Thoracic aorta (tissue), 2 donors: ENCODE results near the gene DISC1. TPM values are rescaled to one million over a fixed set of nuclear protein-coding genes. Genes with fewer than 3 reads are reported as not detected.
A peak's percentile ranks its signal among the peaks of the same experiment; 100 is the strongest.

Source experiments
- ATAC-seq: fragments of 150-250 bp; one replicate; pipeline ENCODE4 v1.8.0; 2017; ENCODE audit warnings: low read depth; ENCODE audit not compliant: insufficient number of reproducible peaks, low FRiP score
- DNase-seq: peaks from one replicate; pipeline ENCODE4 v3.0.0-alpha.2; 2020; ENCODE audit warnings: low spot score
- H3K27ac ChIP-seq, 2 donors: fragments of 200-600 bp; sonication (generic); 1 replicate in 1 of 2; 2 replicates in 1 of 2; pipeline ENCODE4 v1.5.1; 2016; ENCODE audit warnings: mild to moderate bottlenecking in 2 of 2, moderate library complexity in 2 of 2
- H3K27me3 ChIP-seq: fragments of 200-600 bp; sonication (generic); replicated peaks from 2 replicates; pipeline ENCODE4 v1.6.0; 2016; ENCODE audit warnings: mild to moderate bottlenecking; ENCODE audit not compliant: insufficient read depth
- H3K36me3 ChIP-seq: fragments of 200-600 bp; sonication (generic); one replicate; pipeline ENCODE4 v1.5.1; 2016
- H3K4me1 ChIP-seq, 2 donors: fragments of 200-600 bp; sonication (generic); 1 replicate in 1 of 2; 2 replicates in 1 of 2; pipeline versions ENCODE4 v1.5.1 to v1.6.0; 2016; ENCODE audit warnings: low read depth in 2 of 2, mild to moderate bottlenecking in 1 of 2; ENCODE audit not compliant: control insufficient read depth in 1 of 2
- H3K4me3 ChIP-seq: fragments of 200-600 bp; sonication (generic); 2 replicates; pipeline ENCODE4 v1.5.1; 2016; ENCODE audit warnings: mild to moderate bottlenecking
- H3K9me3 ChIP-seq: fragments of 200-600 bp; sonication (generic); 2 replicates; pipeline ENCODE4 v1.5.1; 2016
- total RNA-seq, 2 donors: library from RNA; depleted of rRNA; stranded (reverse); fragments of >200 nt; gene quantifications; one replicate each; pipeline versions ENCODE4 v1.1.0 to v1.2.3, GENCODE V29; 2016
- TF ChIP-seq, protein P1 (sequence below): fragments of 200-600 bp; sonication (generic); IDR thresholded peaks from one replicate; pipeline ENCODE4 v1.5.1; 2019; ENCODE audit warnings: antibody characterized with exemption

The DISC1 gene
- total RNA-seq, 2 donors from 2014 or later: 13.1 to 26.9 TPM

DNA sequence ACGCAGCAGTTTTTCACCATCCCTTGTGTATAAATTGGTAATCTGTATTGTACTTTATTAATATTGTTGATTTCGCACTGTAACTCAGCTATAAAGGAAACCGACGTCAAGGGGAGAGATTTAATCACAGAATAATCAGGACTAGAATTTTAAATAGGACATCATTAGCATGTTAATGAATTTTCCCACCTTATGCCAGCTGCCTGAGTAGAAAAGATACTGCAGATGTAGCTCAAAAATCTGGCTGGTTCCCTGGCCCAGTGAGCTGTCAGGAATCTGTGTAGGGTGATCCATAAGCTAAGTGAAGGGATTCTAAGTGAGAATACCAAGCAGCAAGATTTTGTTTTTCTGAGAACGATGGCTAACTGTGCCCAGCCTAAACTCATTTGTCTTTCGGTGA lies 195.5 kb downstream of the DISC1 start:
- ATAC-seq (no peak), DNase-seq (no peak)
- no peak overlapping the region for H3K4me3 ChIP-seq
- no peaks in the 10 kb centered on the region for H3K27me3 ChIP-seq
- TF ChIP-seq, protein P1, sequence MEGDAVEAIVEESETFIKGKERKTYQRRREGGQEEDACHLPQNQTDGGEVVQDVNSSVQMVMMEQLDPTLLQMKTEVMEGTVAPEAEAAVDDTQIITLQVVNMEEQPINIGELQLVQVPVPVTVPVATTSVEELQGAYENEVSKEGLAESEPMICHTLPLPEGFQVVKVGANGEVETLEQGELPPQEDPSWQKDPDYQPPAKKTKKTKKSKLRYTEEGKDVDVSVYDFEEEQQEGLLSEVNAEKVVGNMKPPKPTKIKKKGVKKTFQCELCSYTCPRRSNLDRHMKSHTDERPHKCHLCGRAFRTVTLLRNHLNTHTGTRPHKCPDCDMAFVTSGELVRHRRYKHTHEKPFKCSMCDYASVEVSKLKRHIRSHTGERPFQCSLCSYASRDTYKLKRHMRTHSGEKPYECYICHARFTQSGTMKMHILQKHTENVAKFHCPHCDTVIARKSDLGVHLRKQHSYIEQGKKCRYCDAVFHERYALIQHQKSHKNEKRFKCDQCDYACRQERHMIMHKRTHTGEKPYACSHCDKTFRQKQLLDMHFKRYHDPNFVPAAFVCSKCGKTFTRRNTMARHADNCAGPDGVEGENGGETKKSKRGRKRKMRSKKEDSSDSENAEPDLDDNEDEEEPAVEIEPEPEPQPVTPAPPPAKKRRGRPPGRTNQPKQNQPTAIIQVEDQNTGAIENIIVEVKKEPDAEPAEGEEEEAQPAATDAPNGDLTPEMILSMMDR: no peak
- no peak overlapping the region for H3K27ac ChIP-seq
- no peaks in the 10 kb centered on the region for H3K4me1 ChIP-seq
- H3K36me3 ChIP-seq: no peaks in the 10 kb centered on the region
- no peaks in the 10 kb centered on the region for H3K9me3 ChIP-seq

DNA sequence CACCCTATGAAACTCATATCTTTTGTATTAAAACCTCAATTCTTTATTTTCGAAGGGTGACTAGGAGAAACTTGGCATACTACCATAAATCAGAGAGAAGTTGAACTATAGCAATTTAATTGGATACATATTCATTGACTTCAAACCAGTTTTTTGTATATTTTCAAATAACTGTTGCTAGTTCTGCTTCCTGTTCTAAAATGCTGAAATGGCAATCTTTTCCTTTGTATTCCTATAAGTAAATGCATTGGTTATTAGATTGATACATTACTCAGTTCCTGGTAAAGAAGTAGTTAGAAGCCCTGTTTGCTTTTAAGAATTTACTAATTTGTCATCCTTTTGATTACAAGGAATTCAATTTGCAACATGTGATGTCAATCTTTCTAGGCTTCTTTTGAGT lies 200.0 kb downstream of the DISC1 start:
- H3K4me1 ChIP-seq: peaks cover 10 to 15% of the 10 kb centered on the region in 2 donors
- no peak for ATAC-seq
- H3K4me3 ChIP-seq: no peak overlapping the region
- TF ChIP-seq, protein P1: no peak
- no peaks in the 10 kb centered on the region for H3K27me3 ChIP-seq
- no peaks in the 10 kb centered on the region for H3K9me3 ChIP-seq
- no peak for DNase-seq
- H3K27ac ChIP-seq: no peak overlapping the region
- H3K36me3 ChIP-seq: no peaks in the 10 kb centered on the region

DNA sequence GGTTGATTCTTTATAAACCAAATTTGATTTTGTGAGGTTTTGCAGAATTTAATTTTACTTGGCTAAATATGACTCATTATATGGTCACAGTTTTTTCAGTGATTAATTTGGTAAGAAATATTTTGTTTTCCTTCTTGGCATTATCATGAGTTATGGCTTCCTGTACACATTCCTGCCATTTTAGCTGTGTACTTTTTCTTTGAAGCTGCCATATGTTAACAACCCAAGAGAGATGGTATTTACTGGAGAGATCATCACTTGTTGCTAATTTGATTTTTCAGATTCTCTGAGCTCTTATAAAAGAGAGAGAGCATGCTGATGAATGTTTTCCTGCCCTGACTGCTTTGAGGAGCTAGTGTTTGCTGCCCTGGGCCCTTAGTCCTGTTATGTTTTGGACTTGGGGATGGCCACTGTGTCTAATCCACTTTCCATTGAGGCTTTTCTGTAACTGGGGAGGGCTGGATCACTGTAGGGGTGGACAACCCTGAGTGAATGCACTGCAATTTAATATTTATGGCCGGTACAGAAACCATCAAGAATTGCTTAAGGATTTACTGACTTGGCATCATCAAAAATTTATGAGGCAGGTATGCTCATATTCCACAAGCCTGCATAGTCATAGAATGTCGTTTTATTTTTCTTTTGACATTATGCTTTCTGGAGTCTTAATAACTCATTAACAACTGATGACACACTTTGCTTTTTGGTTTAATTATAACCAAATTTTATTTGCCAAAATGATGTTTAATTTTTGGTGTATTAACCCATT lies 200.9 kb downstream of the DISC1 start:
- Histone ChIP-seq H3K9me3 (no peaks in the 10 kb centered on the region), H3K27ac (peak overlapping the region in 1 of 2 donors; percentile 7), H3K4me1 (peaks cover 10 to 15% of the 10 kb centered on the region in 2 donors), H3K36me3 (no peaks in the 10 kb centered on the region), H3K4me3 (no peak overlapping the region), H3K27me3 (no peaks in the 10 kb centered on the region)
- TF ChIP-seq, protein P1: no peak
- ATAC-seq (peak; percentile 46), DNase-seq (no peak)

DNA sequence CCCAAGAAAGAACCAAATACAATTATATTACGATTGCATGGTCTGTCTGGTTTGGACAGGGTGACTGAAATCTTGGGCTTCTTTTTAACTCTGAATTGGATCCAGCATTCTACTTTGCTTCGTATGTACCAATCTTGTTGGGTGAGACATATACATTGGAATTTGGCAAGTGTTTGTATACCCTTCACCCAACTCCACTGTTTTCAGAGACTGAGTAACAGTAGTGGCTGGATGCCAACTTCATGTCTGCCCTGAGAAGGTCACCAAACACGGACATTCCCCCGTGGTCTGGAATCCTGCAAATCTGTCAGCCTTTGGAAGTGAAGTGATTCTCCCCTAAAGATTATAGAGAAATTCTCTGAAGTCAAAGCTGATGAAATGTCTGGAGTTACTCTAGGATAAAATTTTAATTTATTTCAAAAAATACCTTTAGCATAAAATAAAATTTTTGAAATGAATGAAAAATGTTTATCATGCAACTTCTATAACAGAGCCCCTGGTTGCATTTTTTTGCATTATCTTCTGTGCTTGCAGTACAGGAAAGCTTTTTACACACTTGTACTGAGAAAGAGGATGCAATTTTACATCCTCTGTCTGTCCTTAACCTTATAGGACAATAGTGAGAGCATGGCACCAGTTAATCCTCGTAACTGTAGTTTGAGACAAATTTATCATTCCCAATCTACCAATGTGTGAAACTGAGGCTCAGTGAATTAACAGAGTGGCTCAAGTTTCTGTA lies 201.8 kb downstream of the DISC1 start:
- H3K36me3 ChIP-seq: no peaks in the 10 kb centered on the region
- no peaks in the 10 kb centered on the region for H3K27me3 ChIP-seq
- ATAC-seq (no peak), DNase-seq (no peak)
- peak overlapping the region in 1 of 2 donors; percentile 7 for H3K27ac ChIP-seq
- peaks cover 10 to 15% of the 10 kb centered on the region in 2 donors for H3K4me1 ChIP-seq
- TF ChIP-seq, protein P1: no peak
- H3K4me3 ChIP-seq: no peak overlapping the region
- H3K9me3 ChIP-seq: no peaks in the 10 kb centered on the region

DNA sequence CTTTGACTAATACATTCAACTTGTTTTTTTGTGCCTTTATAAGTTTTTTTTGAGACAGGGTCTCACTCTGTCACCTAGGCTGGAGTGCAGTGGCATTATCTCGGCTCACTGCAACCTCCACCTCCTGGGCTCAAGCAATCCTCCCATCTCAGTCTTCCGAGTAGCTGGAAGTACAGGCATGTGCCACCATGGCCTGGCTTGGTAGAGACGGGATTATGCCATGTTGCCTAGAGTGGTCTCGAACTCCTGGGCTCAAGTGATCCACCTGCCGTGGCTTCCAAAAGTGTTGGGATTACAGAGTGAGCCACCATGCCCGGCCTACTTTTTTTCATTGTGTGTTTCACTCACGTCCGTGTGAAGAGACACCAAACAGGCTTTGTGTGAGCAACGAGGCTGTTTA lies 202.7 kb downstream of the DISC1 start:
- Histone ChIP-seq H3K36me3 (no peaks in the 10 kb centered on the region), H3K4me3 (no peak overlapping the region)
- ATAC-seq: no peak

More for the DNA sequence above, 202.7 kb downstream of the DISC1 start:
- peaks cover 10 to 15% of the 10 kb centered on the region in 2 donors for H3K4me1 ChIP-seq
- no peak overlapping the region for H3K27ac ChIP-seq
- TF ChIP-seq, protein P1: no peak
- H3K9me3 ChIP-seq: no peaks in the 10 kb centered on the region
- no peaks in the 10 kb centered on the region for H3K27me3 ChIP-seq
- no peak for DNase-seq
